Left lobe of liver (tissue), 2 donors: ENCODE measurements around the gene ACOXL. TPM values are rescaled to one million over a fixed set of nuclear protein-coding genes. Genes with fewer than 3 reads are reported as not detected.

ENCODE experiments used
- ATAC-seq: fragments of 200-7000 bp; cut with Tn5 transposase; one replicate; pipeline ENCODE4 v1.9.1; 2020; ENCODE audit warnings: mild to moderate bottlenecking, moderate library complexity
- DNase-seq: peaks from one replicate; pipeline ENCODE4 v3.0.0-alpha.2; 2020; ENCODE audit warnings: low spot score
- total RNA-seq: library from RNA; stranded (reverse); gene quantifications from one replicate; pipeline ENCODE4 v1.2.1, GENCODE V29; 2021
- donor health status: DM: no; HTN: no; CAD: no; lungs with moderate emphysema.
- donor health status: DM: no; HTN: yes; CAD: no.

The ACOXL gene
- total RNA-seq, 1 donor from 2014 or later, result not detected

GRCh38 chr2:110904116-110904778 lies 171.9 kb downstream of the ACOXL start:
- no peak for ATAC-seq

GRCh38 chr2:110904779-110905148 lies 172.4 kb downstream of the ACOXL start:
- DNase-seq (no peak), ATAC-seq (no peak)

More at GRCh38 chr2:110904116-110904778, 171.9 kb downstream of the ACOXL start:
- no peak for DNase-seq

GRCh38 chr2:110905217-110905616 lies 172.8 kb downstream of the ACOXL start:
- ATAC-seq (no peak), DNase-seq (no peak)

GRCh38 chr2:110906613-110907298 lies 174.4 kb downstream of the ACOXL start:
- ATAC-seq, result no peak
- DNase-seq, result no peak

GRCh38 chr2:110909501-110909900 lies 177.1 kb downstream of the ACOXL start:
- ATAC-seq (no peak), DNase-seq (no peak)

GRCh38 chr2:110910423-110910822 lies 178.1 kb downstream of the ACOXL start:
- no peak for DNase-seq
- ATAC-seq, result no peak

- ATAC-seq (no peak), DNase-seq (no peak)
Measured at GRCh38 chr2:110919738-110920137, 187.4 kb downstream of the ACOXL start.

- DNase-seq (no peak), ATAC-seq (no peak)
Measured at GRCh38 chr2:110925479-110925878, 193.1 kb downstream of the ACOXL start.

GRCh38 chr2:110927526-110927925 lies 195.2 kb downstream of the ACOXL start:
- no peak for DNase-seq
- ATAC-seq, result no peak

GRCh38 chr2:110929528-110929927 lies 197.2 kb downstream of the ACOXL start:
- ATAC-seq (no peak), DNase-seq (no peak)

- no peak for DNase-seq
Measured at GRCh38 chr2:110931648-110932047, 199.3 kb downstream of the ACOXL start.

GRCh38 chr2:110933420-110933819 lies 201.0 kb downstream of the ACOXL start:
- no peak for ATAC-seq
- no peak for DNase-seq

More at GRCh38 chr2:110931648-110932047, 199.3 kb downstream of the ACOXL start:
- no peak for ATAC-seq

GRCh38 chr2:110934948-110935347 lies 202.6 kb downstream of the ACOXL start:
- DNase-seq (no peak), ATAC-seq (no peak)

GRCh38 chr2:110940376-110940910 lies 208.1 kb downstream of the ACOXL start:
- no peak for DNase-seq
- ATAC-seq, result no peak

- no peak for DNase-seq
- no peak for ATAC-seq
Measured at GRCh38 chr2:110941226-110941625, 208.9 kb downstream of the ACOXL start.

GRCh38 chr2:110943070-110943634 lies 210.8 kb downstream of the ACOXL start:
- ATAC-seq, result no peak
- DNase-seq, result no peak

- ATAC-seq, result peak; percentile 23
- no peak for DNase-seq
Measured at GRCh38 chr2:110946902-110947301, 214.5 kb downstream of the ACOXL start.

GRCh38 chr2:110948027-110948674 lies 215.8 kb downstream of the ACOXL start:
- ATAC-seq (peak; percentile 28), DNase-seq (no peak)

- DNase-seq, result no peak
- ATAC-seq, result no peak
Measured at GRCh38 chr2:110950281-110950680, 217.9 kb downstream of the ACOXL start.

- no peak for ATAC-seq
- DNase-seq, result no peak
Measured at GRCh38 chr2:110955045-110955444, 222.7 kb downstream of the ACOXL start.

- DNase-seq (no peak), ATAC-seq (no peak)
Measured at GRCh38 chr2:110955556-110955955, 223.2 kb downstream of the ACOXL start.
